Adrenal gland (tissue), 5 donors: ENCODE results near the gene MAN1B1.

Experiments used
- POLR2A ChIP-seq, 2 donors: fragments of 450-650 bp; IDR thresholded peaks; one replicate each; pipeline ENCODE4 v1.6.1; 2017; ENCODE audit warnings: antibody characterized with exemption in 2 of 2, mild to moderate bottlenecking in 2 of 2, moderate library complexity in 1 of 2
- TF ChIP-seq, protein P1 (sequence below), 6 experiments: fragments of 450-650 bp in 4 of 6; fragments of 200-600 bp in 2 of 6; sonication (generic) in 1 of 6; IDR thresholded peaks; 1 replicate in 5 of 6; 2 replicates in 1 of 6; pipeline versions ENCODE4 v1.5.1 to v1.8.0; 2016 to 2021; ENCODE audit warnings: antibody characterized with exemption in 6 of 6, mild to moderate bottlenecking in 2 of 6, moderate library complexity in 1 of 6
- donor health status: DM: no; HTN: no; CAD: no.

DNA sequence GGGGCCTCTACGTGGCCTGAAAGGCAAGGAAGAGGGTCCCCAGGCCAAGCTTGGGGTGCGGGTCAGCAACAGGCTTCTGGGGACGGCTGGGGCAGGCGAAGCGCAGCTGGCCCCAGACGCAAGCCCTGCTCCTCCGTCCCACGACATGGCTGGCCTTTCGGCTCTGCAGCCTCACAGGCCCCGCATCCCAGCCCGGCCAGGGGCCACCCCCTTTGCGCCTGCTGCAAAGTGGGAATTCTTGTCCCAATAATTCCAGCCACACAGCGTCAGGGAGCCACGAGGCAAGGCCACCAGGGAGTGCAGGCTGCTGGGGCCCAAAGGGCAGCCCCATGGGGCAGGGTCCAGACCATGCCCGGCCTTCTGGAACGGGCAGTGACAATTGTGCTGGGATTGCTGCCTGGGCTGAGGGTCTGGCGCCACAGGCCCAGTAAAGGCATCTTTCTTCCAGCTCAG, 31.8 kb upstream of the MAN1B1 start:
- TF ChIP-seq, protein P1, sequence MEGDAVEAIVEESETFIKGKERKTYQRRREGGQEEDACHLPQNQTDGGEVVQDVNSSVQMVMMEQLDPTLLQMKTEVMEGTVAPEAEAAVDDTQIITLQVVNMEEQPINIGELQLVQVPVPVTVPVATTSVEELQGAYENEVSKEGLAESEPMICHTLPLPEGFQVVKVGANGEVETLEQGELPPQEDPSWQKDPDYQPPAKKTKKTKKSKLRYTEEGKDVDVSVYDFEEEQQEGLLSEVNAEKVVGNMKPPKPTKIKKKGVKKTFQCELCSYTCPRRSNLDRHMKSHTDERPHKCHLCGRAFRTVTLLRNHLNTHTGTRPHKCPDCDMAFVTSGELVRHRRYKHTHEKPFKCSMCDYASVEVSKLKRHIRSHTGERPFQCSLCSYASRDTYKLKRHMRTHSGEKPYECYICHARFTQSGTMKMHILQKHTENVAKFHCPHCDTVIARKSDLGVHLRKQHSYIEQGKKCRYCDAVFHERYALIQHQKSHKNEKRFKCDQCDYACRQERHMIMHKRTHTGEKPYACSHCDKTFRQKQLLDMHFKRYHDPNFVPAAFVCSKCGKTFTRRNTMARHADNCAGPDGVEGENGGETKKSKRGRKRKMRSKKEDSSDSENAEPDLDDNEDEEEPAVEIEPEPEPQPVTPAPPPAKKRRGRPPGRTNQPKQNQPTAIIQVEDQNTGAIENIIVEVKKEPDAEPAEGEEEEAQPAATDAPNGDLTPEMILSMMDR (IDR thresholded peaks at IDR 0.05): no peak
- TF ChIP-seq POLR2A (IDR thresholded peaks at IDR 0.05): no peak
